Erythroblast (primary cell): Measurements from ENCODE around the gene KCNG1.

Experiments used
- DNase-seq, 2 experiments: peaks; one replicate each; lab custom pipeline; 2025; lab: John Stamatoyannopoulos, UW
- GATA1 ChIP-seq: IDR thresholded peaks from 2 replicates; pipeline ENCODE4 v1.6.1; 2011; ENCODE audit warnings: low read depth, mild to moderate bottlenecking, control low read depth, low read length, moderate library complexity
- POLR2A ChIP-seq: IDR thresholded peaks from 2 replicates; pipeline ENCODE4 v1.6.1; 2011; ENCODE audit warnings: mild to moderate bottlenecking, low read length

The KCNG1 gene

GRCh38 chr20:51013577-51014330, 9.2 kb downstream of the KCNG1 start:
- TF ChIP-seq GATA1: no peak
- no peak for TF ChIP-seq POLR2A
- DNase-seq: no peak

- TF ChIP-seq POLR2A (no peak), GATA1 (no peak)
- no peak for DNase-seq
Measured at GRCh38 chr20:51012357-51012756, 10.6 kb downstream of the KCNG1 start.

GRCh38 chr20:51011479-51011878, 11.4 kb downstream of the KCNG1 start:
- DNase-seq: no peak
- TF ChIP-seq POLR2A: no peak
- no peak for TF ChIP-seq GATA1

- DNase-seq: no peak
- TF ChIP-seq GATA1 (no peak), POLR2A (no peak)
Measured at GRCh38 chr20:51010932-51011331, 12.0 kb downstream of the KCNG1 start.

GRCh38 chr20:51010043-51010365, 12.9 kb downstream of the KCNG1 start:
- TF ChIP-seq GATA1: no peak
- TF ChIP-seq POLR2A: no peak
- DNase-seq: no peak

GRCh38 chr20:51009303-51010042, 13.4 kb downstream of the KCNG1 start:
- TF ChIP-seq GATA1: no peak
- TF ChIP-seq POLR2A: no peak
- DNase-seq: no peak

- no peak for TF ChIP-seq POLR2A
- no peak for TF ChIP-seq GATA1
- DNase-seq: no peak
Measured at GRCh38 chr20:51008718-51009117, 14.2 kb downstream of the KCNG1 start.

- TF ChIP-seq POLR2A: no peak
- TF ChIP-seq GATA1: no peak
- no peak for DNase-seq
Measured at GRCh38 chr20:51005214-51005613, 17.7 kb downstream of the KCNG1 start.

- no peak for DNase-seq
- TF ChIP-seq GATA1 (no peak), POLR2A (no peak)
Measured at GRCh38 chr20:51004781-51005180, 18.1 kb downstream of the KCNG1 start.

- TF ChIP-seq POLR2A (no peak), GATA1 (no peak)
- DNase-seq: no peak
Measured at GRCh38 chr20:51004305-51004727, 18.6 kb downstream of the KCNG1 start.

- DNase-seq: no peak
- no peak for TF ChIP-seq POLR2A
- TF ChIP-seq GATA1: no peak
Measured at GRCh38 chr20:51003753-51004152, 19.2 kb downstream of the KCNG1 start.

GRCh38 chr20:51002633-51003032, 20.3 kb downstream of the KCNG1 start:
- no peak for DNase-seq

GRCh38 chr20:51001430-51002265, 21.3 kb downstream of the KCNG1 start:
- DNase-seq: no peak
- TF ChIP-seq POLR2A (no peak), GATA1 (no peak)

More at GRCh38 chr20:51002633-51003032, 20.3 kb downstream of the KCNG1 start:
- TF ChIP-seq GATA1 (no peak), POLR2A (no peak)

- no peak for DNase-seq
- TF ChIP-seq POLR2A (no peak), GATA1 (no peak)
Measured at GRCh38 chr20:50999355-50999754, 23.6 kb downstream of the KCNG1 start.
